GM12874 (cell line): Measurements from ENCODE around the gene TTC3.

ENCODE experiments used
- CTCF ChIP-seq: IDR thresholded peaks from 2 replicates; pipeline ENCODE4 v1.5.1; 2011; ENCODE audit warnings: low read depth, mild to moderate bottlenecking, control low read depth, low read length, moderate library complexity; ENCODE audit not compliant: insufficient read depth

The TTC3 gene

GRCh38 chr21:37207441-37208009 lies 134.5 kb downstream of the TTC3 start:
- TF ChIP-seq CTCF = no peak

GRCh38 chr21:37208056-37208721 lies 135.1 kb downstream of the TTC3 start:
- TF ChIP-seq CTCF = no peak

GRCh38 chr21:37208741-37209225 lies 135.7 kb downstream of the TTC3 start:
- no peak for TF ChIP-seq CTCF

- TF ChIP-seq CTCF = no peak
These were observed 137.1 kb downstream of the TTC3 start for GRCh38 chr21:37210130-37210529.

- no peak for TF ChIP-seq CTCF
These were observed 137.7 kb downstream of the TTC3 start for GRCh38 chr21:37210799-37211198.

GRCh38 chr21:37214952-37215351 lies 141.9 kb downstream of the TTC3 start:
- no peak for TF ChIP-seq CTCF

GRCh38 chr21:37219761-37220432 lies 146.8 kb downstream of the TTC3 start:
- no peak for TF ChIP-seq CTCF
